Measurements from ENCODE around the gene CAMK1D. TPM values are rescaled to one million over a fixed set of nuclear protein-coding genes. Genes with fewer than 3 reads are reported as not detected.

Gene CAMK1D
- polyA plus RNA-seq, 2 of the 4 experiments (the other 2 are of a cell fraction) = 6.6 to 12.5 TPM

- TF ChIP-seq KDM1A (IDR thresholded peaks at IDR 0.05; ENCODE audit: low read depth) (no peak), EP300 (IDR thresholded peaks at IDR 0.05) (no peak), RCOR1 (IDR thresholded peaks at IDR 0.05; ENCODE audit: low read depth, low read length) (no peak), ESRRA (IDR thresholded peaks at IDR 0.05; ENCODE audit: borderline replicate concordance, low read length) (no peak), HOXB13 (CRISPR knock-in tag; IDR thresholded peaks at IDR 0.05; ENCODE audit: low read depth) (no peak)
These were observed 473.5 kb downstream of the CAMK1D start (continued) for GRCh38 chr10:12822893-12823170.

- H3K9me3 ChIP-seq = no peaks in the 10 kb centered on the region
- ATAC-seq = no peak
- POLR2A ChIA-PET = no interaction called here
- no peak for FAIRE-seq
- H3K4me2 ChIP-seq = no peak overlapping the region
- CTCF ChIA-PET = interaction anchor here (0.6 to 1.1 kb wide), 3 partner anchors 13 to 654 kb away, joined by 3 to 4 read pairs (median 3); no protein-coding TSS in a partner anchor
- H3K4me3 ChIP-seq = no peak overlapping the region
- WGBS (ENCODE audit: missing lambda C conversion rate) = 74% methylated on average over 3 of the region's 3 CpGs
- DNase-seq (ENCODE audit: low read depth in 1 of 2, low spot score in 1 of 2) = no peak
- H3K27ac ChIP-seq = no peak overlapping the region
- H3K4me1 ChIP-seq = no peaks in the 10 kb centered on the region
- TF ChIP-seq MAFK (IDR thresholded peaks at IDR 0.05; ENCODE audit: partially characterized antibody) (no peak), SMC3 (IDR thresholded peaks at IDR 0.05) (no peak), ZSCAN20 (CRISPR knock-in tag; IDR thresholded peaks at IDR 0.05) (no peak), HEYL (CRISPR knock-in tag; IDR thresholded peaks at IDR 0.05) (no peak), NR3C1 (IDR thresholded peaks at IDR 0.05) (no peak)
These were observed 474.0 kb downstream of the CAMK1D start for GRCh38 chr10:12823328-12823727.

- FAIRE-seq (peak; percentile 49), ATAC-seq (no peak), DNase-seq (ENCODE audit: low read depth in 1 of 2, low spot score in 1 of 2) (no peak)
- ChIA-PET POLR2A (interaction anchor here (0.6 kb wide), 1 partner anchor 318 kb away, joined by 8 read pairs; no protein-coding TSS in a partner anchor), CTCF (interaction anchor here (0.8 to 1.4 kb wide), 2 partner anchors 11 to 57 kb away, joined by 3 to 8 read pairs; no protein-coding TSS in a partner anchor)
- no peak overlapping the region for H3K4me2 ChIP-seq
- TF ChIP-seq ELK1 (IDR thresholded peaks at IDR 0.05; ENCODE audit: low read depth, low read length) (no peak), PBX3 (IDR thresholded peaks at IDR 0.05) (no peak), USF2 (IDR thresholded peaks at IDR 0.05) (no peak), ZFP36 (IDR thresholded peaks at IDR 0.05; ENCODE audit: borderline replicate concordance, partially characterized antibody) (no peak), RAD21 (conservative IDR thresholded peaks at IDR 0.05 in 1 of 2, IDR thresholded peaks at IDR 0.05 in 1 of 2) (no peak), ATOH8 (CRISPR knock-in tag; IDR thresholded peaks at IDR 0.05; ENCODE audit: low read depth) (no peak), KDM5A (IDR thresholded peaks at IDR 0.05) (no peak), ZC3H11A (IDR thresholded peaks at IDR 0.05) (no peak), JUN (IDR thresholded peaks at IDR 0.05) (no peak), POLR2A (IDR thresholded peaks at IDR 0.05; ENCODE audit: low read length) (no peak), KDM1A (IDR thresholded peaks at IDR 0.05; ENCODE audit: low read depth) (no peak), MAFK (IDR thresholded peaks at IDR 0.05; ENCODE audit: partially characterized antibody) (no peak), HEYL (CRISPR knock-in tag; IDR thresholded peaks at IDR 0.05) (no peak)
- H3K4me1 ChIP-seq = no peaks in the 10 kb centered on the region
- no peak overlapping the region for H3K27ac ChIP-seq
- no peaks in the 10 kb centered on the region for H3K9me3 ChIP-seq
- no peak overlapping the region for H3K4me3 ChIP-seq
- 89% methylated on average over 12 of the region's 12 CpGs for WGBS (ENCODE audit: missing lambda C conversion rate)
These were observed 476.0 kb downstream of the CAMK1D start for GRCh38 chr10:12825260-12825849.
